IMR-90 (cell line): ENCODE data around the gene COA5. TPM values are rescaled to one million over a fixed set of nuclear protein-coding genes. Genes with fewer than 3 reads are reported as not detected.

ENCODE experiments used
- ATAC-seq: fragments of 200-7000 bp; cut with Tn5 transposase; 2 replicates; pipeline ENCODE4 v1.9.1; 2020; ENCODE audit warnings: low read depth, mild to moderate bottlenecking, moderate library complexity
- BruUV-seq: library from RNA; stranded (reverse); fragments of 400-500 nt; replicated peaks from 2 replicates; lab custom pipeline; 2021; lab: Mats Ljungman, UMichigan
- CTCF ChIA-PET: fragments of 300-600 bp; formaldehyde crosslinking; extraction: SDS; loops from one replicate; lab custom pipeline; 2021; ENCODE audit warnings: antibody characterized with exemption; lab: Yijun Ruan, JAX
- POLR2A ChIA-PET: fragments of 300-600 bp; sonication (Branson Sonifier 250); formaldehyde crosslinking; loops from one replicate; lab custom pipeline; 2022; ENCODE audit warnings: antibody characterized with exemption; ENCODE audit not compliant: unreplicated experiment; lab: Charles Lee
- DNase-seq: peaks from one replicate; pipeline ENCODE4 v3.0.0; 2013
- H2AFZ ChIP-seq: replicated peaks from 2 replicates; pipeline ENCODE3; 2013; ENCODE audit warnings: low read length, mild to moderate bottlenecking; ENCODE audit not compliant: poor library complexity
- H2AK5ac ChIP-seq: 2 replicates; pipeline ENCODE4 v1.6.1; 2013; ENCODE audit warnings: low read depth, low read length, inconsistent platforms
- H2AK9ac ChIP-seq: replicated peaks from 2 replicates; pipeline ENCODE3; 2013; ENCODE audit warnings: mild to moderate bottlenecking, low read depth, low read length, moderate library complexity; ENCODE audit not compliant: poor library complexity
- H2BK120ac ChIP-seq: 2 replicates; pipeline ENCODE4 v1.6.1; 2013; ENCODE audit warnings: low read depth, low read length, inconsistent platforms
- H2BK15ac ChIP-seq: 3 replicates; pipeline ENCODE4 v1.6.1; 2013; ENCODE audit warnings: low read depth, low read length, inconsistent platforms
- H2BK20ac ChIP-seq: 2 replicates; pipeline ENCODE4 v1.6.1; 2013; ENCODE audit warnings: low read depth, mild to moderate bottlenecking, inconsistent platforms, low read length, moderate library complexity
- H2BK5ac ChIP-seq: 2 replicates; pipeline ENCODE4 v1.6.1; 2013; ENCODE audit warnings: mild to moderate bottlenecking, low read depth, low read length, inconsistent platforms; ENCODE audit not compliant: poor library complexity, severe bottlenecking
- H3K14ac ChIP-seq: replicated peaks from 2 replicates; pipeline ENCODE4 v1.6.1; 2013; ENCODE audit warnings: low read depth, low read length, inconsistent platforms
- H3K18ac ChIP-seq: 2 replicates; pipeline ENCODE4 v1.6.1; 2013; ENCODE audit warnings: low read depth, low read length, control low read depth
- H3K23ac ChIP-seq: 2 replicates; pipeline ENCODE4 v1.6.1; 2013; ENCODE audit warnings: low read depth, low read length, inconsistent platforms
- H3K27ac ChIP-seq: 2 replicates; pipeline ENCODE4 v1.5.1; 2013; ENCODE audit warnings: mild to moderate bottlenecking, control low read depth, low read length; ENCODE audit not compliant: insufficient read depth
- H3K27me3 ChIP-seq: 2 replicates; pipeline ENCODE4 v1.6.1; 2013; ENCODE audit warnings: low read length; ENCODE audit not compliant: control insufficient read depth, insufficient read depth
- H3K36me3 ChIP-seq: 2 replicates; pipeline ENCODE4 v1.6.1; 2013; ENCODE audit warnings: low read length, mixed read lengths; ENCODE audit not compliant: control insufficient read depth, insufficient read depth
- H3K4ac ChIP-seq: 2 replicates; pipeline ENCODE4 v1.6.1; 2013; ENCODE audit warnings: low read depth, low read length, inconsistent platforms
- H3K4me1 ChIP-seq: 2 replicates; pipeline ENCODE4 v1.6.1; 2013; ENCODE audit warnings: low read length, mixed read lengths; ENCODE audit not compliant: control insufficient read depth, insufficient read depth
- H3K4me2 ChIP-seq: 2 replicates; pipeline ENCODE4 v1.6.1; 2013; ENCODE audit warnings: low read depth, mild to moderate bottlenecking, control low read depth, low read length, moderate library complexity
- H3K4me3 ChIP-seq: 2 replicates; pipeline ENCODE4 v1.5.1; 2013; ENCODE audit warnings: low read depth, mild to moderate bottlenecking, control low read depth, low read length, moderate library complexity; ENCODE audit not compliant: insufficient read depth
- H3K56ac ChIP-seq: 2 replicates; pipeline ENCODE4 v1.6.1; 2013; ENCODE audit warnings: low read length, inconsistent platforms; ENCODE audit not compliant: insufficient read depth; ENCODE audit errors: extremely low read depth
- H3K79me1 ChIP-seq, 2 experiments: 2 replicates each; pipeline ENCODE4 v1.6.1; 2013; ENCODE audit warnings: low read length in 2 of 2, inconsistent platforms in 1 of 2, low read depth in 1 of 2
- H3K9ac ChIP-seq: 2 replicates; pipeline ENCODE4 v1.6.1; 2013; ENCODE audit warnings: low read depth, low read length, control low read depth
- H3K9me1 ChIP-seq: 2 replicates; pipeline ENCODE4 v1.6.1; 2013; ENCODE audit warnings: low read length, inconsistent platforms; ENCODE audit not compliant: insufficient read depth
- H3K9me3 ChIP-seq: 2 replicates; pipeline ENCODE4 v1.6.1; 2013; ENCODE audit warnings: low read length; ENCODE audit not compliant: control insufficient read depth, insufficient read depth
- H4K20me1 ChIP-seq: 2 replicates; pipeline ENCODE4 v1.6.1; 2013; ENCODE audit warnings: low read length, inconsistent platforms; ENCODE audit not compliant: insufficient read depth
- H4K5ac ChIP-seq: 2 replicates; pipeline ENCODE4 v1.6.1; 2013; ENCODE audit warnings: mild to moderate bottlenecking, low read depth, low read length, control low read depth
- H4K8ac ChIP-seq, 2 experiments: 2 replicates each; pipeline ENCODE4 v1.6.1; 2013; ENCODE audit warnings: low read depth in 2 of 2, low read length in 2 of 2, control low read depth in 1 of 2, inconsistent platforms in 1 of 2
- H4K91ac ChIP-seq: 2 replicates; pipeline ENCODE4 v1.6.1; 2013; ENCODE audit warnings: low read depth, low read length, inconsistent platforms; ENCODE audit not compliant: insufficient read depth
- BHLHE40 ChIP-seq: fragments of 150-350 bp; IDR thresholded peaks from 2 replicates; pipeline ENCODE4 v1.6.1; 2016; ENCODE audit warnings: mild to moderate bottlenecking, low read depth, low read length
- CEBPB ChIP-seq: IDR thresholded peaks from 2 replicates; pipeline ENCODE4 v1.6.1; 2012; ENCODE audit warnings: low read depth, low read length, improper control_type of control experiment
- CHD1 ChIP-seq: IDR thresholded peaks from 2 replicates; pipeline ENCODE4 v1.6.1; 2012; ENCODE audit warnings: low read depth, low read length, improper control_type of control experiment
- CTCF ChIP-seq: conservative IDR thresholded peaks from 2 replicates; pipeline ENCODE4 v1.5.1; 2012; ENCODE audit warnings: mild to moderate bottlenecking, low read depth, low read length, improper control_type of control experiment
- ELK1 ChIP-seq: fragments of 150-350 bp; IDR thresholded peaks from 2 replicates; pipeline ENCODE4 v1.6.1; 2016; ENCODE audit warnings: low read depth, mild to moderate bottlenecking, low read length, moderate library complexity, borderline replicate concordance
- FOS ChIP-seq: fragments of 150-350 bp; IDR thresholded peaks from 2 replicates; pipeline ENCODE4 v1.6.1; 2016; ENCODE audit warnings: low read depth, low read length
- MAFK ChIP-seq: IDR thresholded peaks from 2 replicates; pipeline ENCODE4 v1.6.1; 2012; ENCODE audit warnings: low read depth, low read length, improper control_type of control experiment
- MAZ ChIP-seq: IDR thresholded peaks from 2 replicates; pipeline ENCODE4 v1.6.1; 2012; ENCODE audit warnings: low read depth, mild to moderate bottlenecking, low read length, improper control_type of control experiment, moderate library complexity, borderline replicate concordance
- MXI1 ChIP-seq: IDR thresholded peaks from 2 replicates; pipeline ENCODE4 v1.6.1; 2012; ENCODE audit warnings: low read depth, mild to moderate bottlenecking, low read length, moderate library complexity, borderline replicate concordance
- NFE2L2 ChIP-seq: fragments of 150-350 bp; IDR thresholded peaks from 2 replicates; pipeline ENCODE4 v1.6.1; 2016; ENCODE audit warnings: low read depth, mild to moderate bottlenecking, low read length
- POLR2A ChIP-seq: IDR thresholded peaks from 2 replicates; pipeline ENCODE4 v1.6.1; 2012; ENCODE audit warnings: mild to moderate bottlenecking, low read depth, low read length
- RAD21 ChIP-seq: IDR thresholded peaks from 2 replicates; pipeline ENCODE4 v1.6.1; 2012; ENCODE audit warnings: low read length, improper control_type of control experiment
- RCOR1 ChIP-seq: IDR thresholded peaks from 2 replicates; pipeline ENCODE4 v1.6.1; 2012; ENCODE audit warnings: mild to moderate bottlenecking, low read length, improper control_type of control experiment; ENCODE audit not compliant: insufficient replicate concordance
- RFX5 ChIP-seq: IDR thresholded peaks from 2 replicates; pipeline ENCODE4 v1.8.0; 2012; ENCODE audit warnings: low read depth, mild to moderate bottlenecking, low read length, moderate library complexity
- SMC3 ChIP-seq: fragments of 150-350 bp; IDR thresholded peaks from 2 replicates; pipeline ENCODE4 v1.6.1; 2016; ENCODE audit warnings: low read depth, mild to moderate bottlenecking, antibody characterized with exemption, low read length, moderate library complexity
- USF2 ChIP-seq: fragments of 150-350 bp; IDR thresholded peaks from 2 replicates; pipeline ENCODE4 v1.6.1; 2017; ENCODE audit warnings: mild to moderate bottlenecking, antibody characterized with exemption, low read length, low read depth
- WGBS, 2 experiments: methylation state at CpG; one replicate each; pipeline versions ENCODE4 v1.1.5 to v1.1.7; 2013; ENCODE audit warnings: missing lambda C conversion rate in 2 of 2; ENCODE audit not compliant: insufficient read length in 1 of 2; ENCODE audit errors: extremely low coverage in 2 of 2; 5-methylcytosine and 5-hydroxymethylcytosine counted together
- dilution Hi-C: fragments of 300-500 bp; cut with HindIII; formaldehyde crosslinking; loops from one replicate; pipeline ENCODE4 v1.14.3; 2018; ENCODE audit warnings: low sequenced_read_pairs; ENCODE audit not compliant: unreplicated experiment
- in situ Hi-C: fragments of 300-500 bp; cut with MboI; formaldehyde crosslinking; loops from 3 replicates; pipeline ENCODE4 v1.14.3; 2019; ENCODE audit warnings: low sequenced_read_pairs, inconsistent platforms, mixed read lengths
- intact Hi-C: fragments of 100-400 bp; cut with micrococcal nuclease; formaldehyde crosslinking; loops from 2 replicates; pipeline ENCODE4 v1.10.0; 2022
- polyA plus RNA-seq, 3 experiments: library from polyadenylated mRNA; depleted of rRNA; stranded (reverse); fragments of >200 nt; gene quantifications; 2 replicates each; pipeline ENCODE4 v1.2.3, GENCODE V29; 2012; ENCODE audit warnings: low replicate concordance in 1 of 3
- total RNA-seq: library from RNA; depleted of rRNA; stranded (reverse); fragments of >200 nt; gene quantifications from 2 replicates; pipeline ENCODE4 v1.2.3, GENCODE V29; 2012

COA5 gene
- total and polyA plus RNA-seq, 2 of the 4 experiments (the other 2 are of a cell fraction) = 8.4 to 14.2 TPM

- Histone ChIP-seq H3K4me3 (no peak overlapping the region), H3K36me3 (peaks cover 19% of the 10 kb centered on the region), H3K14ac (no peak overlapping the region), H3K4me1 (peaks cover 17% of the 10 kb centered on the region), H2AK9ac (no peak overlapping the region), H2BK20ac (no peak overlapping the region), H3K9me1 (peaks cover 13% of the 10 kb centered on the region), H2AFZ (no peak overlapping the region), H4K5ac (no peak overlapping the region), H3K18ac (no peak overlapping the region), H4K20me1 (peaks cover 5% of the 10 kb centered on the region; the same call in 1 of the 2 replicates), H3K4ac (no peak overlapping the region), H3K27ac (no peak overlapping the region), H3K9ac (no peak overlapping the region), H3K79me1 (peaks cover 0 to 4% of the 10 kb centered on the region in 2 experiments; a peak in 1 of 4 replicates), H3K9me3 (no peaks in the 10 kb centered on the region), H3K56ac (no peak overlapping the region), H4K8ac (no peak overlapping the region), H3K23ac (no peak overlapping the region), H4K91ac (no peak overlapping the region), H2BK120ac (no peak overlapping the region), H2BK15ac (no peak overlapping the region), H2BK5ac (no peak overlapping the region), H3K4me2 (no peak overlapping the region), H2AK5ac (no peak overlapping the region), H3K27me3 (no peaks in the 10 kb centered on the region)
- ATAC-seq = no peak
- no TSS peak for BruUV-seq
- WGBS, 2 experiments = no CpG with 5 or more reads among the region's 13 CpGs
- DNase-seq = no peak
- POLR2A ChIA-PET = no interaction called here
- CTCF ChIA-PET = interaction anchor here (0.5 kb wide), 1 partner anchor 22 kb away, joined by 6 read pairs; no protein-coding TSS in a partner anchor
- in situ Hi-C loops = no loop called here
- TF ChIP-seq ELK1 (no peak), USF2 (no peak), POLR2A (no peak), BHLHE40 (no peak), CHD1 (no peak), MAZ (no peak), RFX5 (no peak), RAD21 (no peak), FOS (no peak), RCOR1 (no peak), MAFK (no peak), SMC3 (no peak), CEBPB (no peak), NFE2L2 (no peak), CTCF (no peak), MXI1 (no peak)
- dilution Hi-C loops = no loop called here
- intact Hi-C loops = no loop called here
Measured at GRCh38 chr2:98563394-98563793, 44.9 kb downstream of the COA5 start.
